GM18907 (cell line): Measurements from ENCODE around the gene EFHC1.

ENCODE experiments used
- ATAC-seq: cut with Tn5 transposase; IDR thresholded peaks from one replicate; pipeline ENCODE4 v1.9.1; 2021; ENCODE audit warnings: mild to moderate bottlenecking, moderate library complexity; ENCODE audit not compliant: unreplicated experiment

Gene EFHC1

GRCh38 chr6:52500238-52501129 lies 80.3 kb downstream of the EFHC1 start:
- ATAC-seq, result no peak

GRCh38 chr6:52502306-52503029 lies 82.3 kb downstream of the EFHC1 start:
- no peak for ATAC-seq

GRCh38 chr6:52503323-52503747 lies 83.2 kb downstream of the EFHC1 start:
- ATAC-seq, result no peak

- ATAC-seq, result no peak
These were observed 84.0 kb downstream of the EFHC1 start for GRCh38 chr6:52503851-52504781.

GRCh38 chr6:52504782-52505136 lies 84.6 kb downstream of the EFHC1 start:
- ATAC-seq, result no peak

GRCh38 chr6:52505726-52506409 lies 85.7 kb downstream of the EFHC1 start:
- ATAC-seq, result no peak

- ATAC-seq, result no peak
These were observed 86.3 kb downstream of the EFHC1 start for GRCh38 chr6:52506476-52506875.

GRCh38 chr6:52507557-52508260 lies 87.6 kb downstream of the EFHC1 start:
- ATAC-seq, result no peak

- no peak for ATAC-seq
These were observed 88.2 kb downstream of the EFHC1 start for GRCh38 chr6:52508261-52508739.

- no peak for ATAC-seq
These were observed 89.4 kb downstream of the EFHC1 start for GRCh38 chr6:52509281-52510212.

- ATAC-seq, result no peak
These were observed 90.0 kb downstream of the EFHC1 start for GRCh38 chr6:52510213-52510562.

- no peak for ATAC-seq
These were observed 91.0 kb downstream of the EFHC1 start for GRCh38 chr6:52511163-52511562.

- ATAC-seq, result no peak
These were observed 91.5 kb downstream of the EFHC1 start for GRCh38 chr6:52511572-52512151.

- no peak for ATAC-seq
These were observed 92.1 kb downstream of the EFHC1 start for GRCh38 chr6:52512199-52512598.

GRCh38 chr6:52513464-52513863 lies 93.3 kb downstream of the EFHC1 start:
- no peak for ATAC-seq

GRCh38 chr6:52513896-52514295 lies 93.8 kb downstream of the EFHC1 start:
- no peak for ATAC-seq

- ATAC-seq, result no peak
These were observed 94.4 kb downstream of the EFHC1 start for GRCh38 chr6:52514514-52514913.

GRCh38 chr6:52515219-52515960 lies 95.2 kb downstream of the EFHC1 start:
- no peak for ATAC-seq
